H1 (cell line): ENCODE results near the gene CACNA1B. TPM values are rescaled to one million over a fixed set of nuclear protein-coding genes. Genes with fewer than 3 reads are reported as not detected.

ENCODE experiments used
- CBX8 ChIP-seq: fragments of 300-800, 300-1000 bp; sonication (generic); IDR thresholded peaks from 2 replicates; pipeline ENCODE4 v1.7.1; 2016; ENCODE audit warnings: low read depth, low read length, borderline replicate concordance
- CHD2 ChIP-seq: IDR thresholded peaks from 2 replicates; pipeline ENCODE4 v1.6.1; 2012; ENCODE audit warnings: low read length, improper control_type of control experiment
- GABPA ChIP-seq: IDR thresholded peaks from 2 replicates; pipeline ENCODE4 v1.6.1; 2011; ENCODE audit warnings: mild to moderate bottlenecking, low read length, moderate library complexity, borderline replicate concordance; ENCODE audit not compliant: insufficient read depth
- NRF1 ChIP-seq: IDR thresholded peaks from 2 replicates; pipeline ENCODE4 v1.6.1; 2011; ENCODE audit warnings: mild to moderate bottlenecking, low read depth, low read length, improper control_type of control experiment
- RBBP5 ChIP-seq: IDR thresholded peaks from 2 replicates; pipeline ENCODE4 v1.7.1; 2012; ENCODE audit warnings: low read depth, mild to moderate bottlenecking, inconsistent platforms, low read length, moderate library complexity, borderline replicate concordance
- RFX5 ChIP-seq: IDR thresholded peaks from 2 replicates; pipeline ENCODE4 v1.6.1; 2011; ENCODE audit warnings: low read depth, low read length, improper control_type of control experiment, borderline replicate concordance
- SIRT6 ChIP-seq: IDR thresholded peaks from one replicate; pipeline ENCODE4 v1.7.1; 2012; ENCODE audit warnings: low read length, inconsistent platforms
- SRF ChIP-seq: IDR thresholded peaks from 2 replicates; pipeline ENCODE4 v1.6.1; 2011; ENCODE audit warnings: mild to moderate bottlenecking, low read depth, low read length, moderate library complexity
- polyA plus RNA-seq, 7 experiments: library from polyadenylated mRNA; depleted of rRNA in 3 of 7; stranded (reverse) in 5 of 7; unstranded in 2 of 7; fragments of >200 nt in 5 of 7; fragments of 200-250 nt in 2 of 7; gene quantifications; 1 replicate in 5 of 7; 2 replicates in 1 of 7; 4 replicates in 1 of 7; pipeline versions ENCODE4 v1.2.1 to v1.2.3, GENCODE V29; 2011 to 2013; ENCODE audit warnings: missing spikeins in 2 of 7, mixed read lengths in 2 of 7
- total RNA-seq: library from RNA; stranded (reverse); fragmentation: NEBNext Ultra II Directional; extraction: Animal tissue kit (Norgen Biotek cat#: 25700); gene quantifications from 2 replicates; pipeline ENCODE4 v1.2.1, GENCODE V29; 2021

Gene CACNA1B
- total and polyA plus RNA-seq, 2 of the 8 experiments (the other 6 are each of a cell fraction or from before 2014, with no cell fraction given) = 1.5 to 5.7 TPM

DNA sequence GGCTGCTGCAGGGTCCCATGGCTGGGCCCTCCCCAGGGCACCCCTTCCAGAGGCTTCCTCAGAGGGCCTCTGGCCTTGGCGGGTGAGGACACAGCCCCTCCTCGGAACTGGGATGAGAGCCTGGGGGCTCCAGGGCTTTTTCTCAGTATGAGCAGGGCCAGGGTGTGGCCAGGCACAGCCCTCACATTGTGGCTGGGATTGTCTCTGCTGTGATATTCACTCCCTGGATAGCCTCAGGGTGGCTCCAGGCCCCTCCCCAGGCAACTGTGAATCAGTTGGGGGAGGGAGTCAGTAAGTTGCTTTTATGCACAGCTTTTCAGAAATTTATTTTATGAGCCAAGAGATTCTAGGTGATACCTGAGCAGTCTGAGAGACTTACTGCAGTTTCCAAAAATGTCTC is 135.7 kb downstream of the CACNA1B start (continued):
- TF ChIP-seq CBX8 (no peak), GABPA (no peak), SIRT6 (no peak), CHD2 (no peak), RFX5 (no peak), NRF1 (no peak), RBBP5 (no peak), SRF (no peak)
- TF ChIP-seq, all 59 proteins: peak for 0
